Measurements from ENCODE around the gene ZNF783. TPM values are rescaled to one million over a fixed set of nuclear protein-coding genes. Genes with fewer than 3 reads are reported as not detected.
"Not testable (repeated sequence)": the region's sequence is repeated elsewhere in the genome, so short reads cannot be mapped to it uniquely, and the experiment has no call there.

ZNF783 gene
- total RNA-seq, 2 experiments from 2014 or later, result 13.2 to 13.4 TPM

- intact Hi-C loops (cut with micrococcal nuclease), result no loop called here
- peaks cover 8% of the 10 kb centered on the region for H3K4me1 Mint-ChIP-seq (ENCODE audit: low read depth)
- no peak for TF ChIP-seq CTCF (IDR thresholded peaks at IDR 0.05)
- ATAC-seq (no peak), DNase-seq (no peak)
- no peaks in the 10 kb centered on the region for H3K36me3 Mint-ChIP-seq (ENCODE audit: low read depth)
- no peaks in the 10 kb centered on the region for H3K9me3 Mint-ChIP-seq
- no peak overlapping the region for H3K27ac Mint-ChIP-seq
- peaks cover 9% of the 10 kb centered on the region for H3K27me3 Mint-ChIP-seq
- POLR2A ChIA-PET, result no interaction called here
- CTCF ChIA-PET, result interaction anchor here (1.1 to 3.8 kb wide), 2 partner anchors 10 to 102 kb away, joined by 3 to 22 read pairs; no protein-coding TSS in a partner anchor
- H3K4me3 Mint-ChIP-seq, result no peak overlapping the region
Observed at GRCh38 chr7:149320313-149321124, 58.5 kb downstream of the ZNF783 start.

- intact Hi-C loops (cut with micrococcal nuclease); H3K9me3 Mint-ChIP-seq; DNase-seq; H3K36me3 Mint-ChIP-seq (ENCODE audit: low read depth); H3K27me3 Mint-ChIP-seq; H3K4me1 Mint-ChIP-seq (ENCODE audit: low read depth); ATAC-seq; H3K27ac Mint-ChIP-seq; H3K4me3 Mint-ChIP-seq: not testable (repeated sequence)
- CTCF ChIA-PET, result interaction anchor here (1.1 to 3.8 kb wide), 2 partner anchors 11 to 101 kb away, joined by 3 to 22 read pairs; no protein-coding TSS in a partner anchor
- POLR2A ChIA-PET, result interaction anchor here (0.8 kb wide), 1 partner anchor 10 kb away, joined by 3 read pairs; no protein-coding TSS in a partner anchor
Observed at GRCh38 chr7:149321125-149321905, 59.3 kb downstream of the ZNF783 start.

- TF ChIP-seq CTCF (IDR thresholded peaks at IDR 0.05), result no peak
- Mint-ChIP-seq H3K27ac (peak overlapping the region; percentile 4), H3K36me3 (ENCODE audit: low read depth) (no peaks in the 10 kb centered on the region), H3K27me3 (peaks cover 8% of the 10 kb centered on the region), H3K4me1 (ENCODE audit: low read depth) (peaks cover 8% of the 10 kb centered on the region), H3K9me3 (no peaks in the 10 kb centered on the region), H3K4me3 (peak overlapping the region; percentile 27)
- ATAC-seq (peak; percentile 51), DNase-seq (no peak)
- CTCF ChIA-PET, result interaction anchor here (1.1 to 3.8 kb wide), 2 partner anchors 11 to 101 kb away, joined by 3 to 22 read pairs; no protein-coding TSS in a partner anchor
- intact Hi-C loops (cut with micrococcal nuclease), result no loop called here
- POLR2A ChIA-PET, result interaction anchor here (0.8 kb wide), 1 partner anchor 11 kb away, joined by 3 read pairs; no protein-coding TSS in a partner anchor
Observed at GRCh38 chr7:149321978-149322541, 60.1 kb downstream of the ZNF783 start.

- H3K27me3 Mint-ChIP-seq, result peaks cover 8% of the 10 kb centered on the region
- no peaks in the 10 kb centered on the region for H3K9me3 Mint-ChIP-seq
- no peaks in the 10 kb centered on the region for H3K36me3 Mint-ChIP-seq (ENCODE audit: low read depth)
- no peak for TF ChIP-seq CTCF (IDR thresholded peaks at IDR 0.05)
- ATAC-seq (no peak), DNase-seq (no peak)
- H3K4me1 Mint-ChIP-seq (ENCODE audit: low read depth), result peaks cover 8% of the 10 kb centered on the region
- H3K27ac Mint-ChIP-seq, result peak overlapping the region; percentile 50
- CTCF ChIA-PET, result interaction anchor here (1.3 to 3.8 kb wide), 2 partner anchors 12 to 82 kb away, joined by 3 to 22 read pairs; no protein-coding TSS in a partner anchor
- intact Hi-C loops (cut with micrococcal nuclease), result no loop called here
- H3K4me3 Mint-ChIP-seq, result no peak overlapping the region
- POLR2A ChIA-PET, result interaction anchor here (0.8 kb wide), 1 partner anchor 61 kb away, joined by 4 read pairs; no protein-coding TSS in a partner anchor
Observed at GRCh38 chr7:149322737-149323136, 60.7 kb downstream of the ZNF783 start.

- H3K27ac Mint-ChIP-seq, result no peak overlapping the region
- H3K36me3 Mint-ChIP-seq (ENCODE audit: low read depth), result no peaks in the 10 kb centered on the region
- intact Hi-C loops (cut with micrococcal nuclease), result no loop called here
- H3K4me3 Mint-ChIP-seq, result no peak overlapping the region
- H3K4me1 Mint-ChIP-seq (ENCODE audit: low read depth), result peaks cover 8% of the 10 kb centered on the region
- DNase-seq (no peak), ATAC-seq (no peak)
- no peak for TF ChIP-seq CTCF (IDR thresholded peaks at IDR 0.05)
- peaks cover under 1% of the 10 kb centered on the region for H3K27me3 Mint-ChIP-seq
- CTCF ChIA-PET, result no interaction called here
- no peaks in the 10 kb centered on the region for H3K9me3 Mint-ChIP-seq
- POLR2A ChIA-PET, result no interaction called here
Observed at GRCh38 chr7:149325248-149325647, 63.3 kb downstream of the ZNF783 start.

Data from activated CD8-positive, alpha-beta T cell treated with anti-CD3 and anti-CD28 coated beads for 36 hours (primary cell).